GM21723 (cell line): ENCODE data around the gene N4BP3.

Experiments
- ATAC-seq: cut with Tn5 transposase; IDR thresholded peaks from one replicate; pipeline ENCODE4 v1.9.1; 2021; ENCODE audit warnings: mild to moderate bottlenecking, moderate library complexity; ENCODE audit not compliant: unreplicated experiment

The N4BP3 gene

GRCh38 chr5:178098685-178099084, 14.6 kb upstream of the N4BP3 start:
- no peak for ATAC-seq

DNA sequence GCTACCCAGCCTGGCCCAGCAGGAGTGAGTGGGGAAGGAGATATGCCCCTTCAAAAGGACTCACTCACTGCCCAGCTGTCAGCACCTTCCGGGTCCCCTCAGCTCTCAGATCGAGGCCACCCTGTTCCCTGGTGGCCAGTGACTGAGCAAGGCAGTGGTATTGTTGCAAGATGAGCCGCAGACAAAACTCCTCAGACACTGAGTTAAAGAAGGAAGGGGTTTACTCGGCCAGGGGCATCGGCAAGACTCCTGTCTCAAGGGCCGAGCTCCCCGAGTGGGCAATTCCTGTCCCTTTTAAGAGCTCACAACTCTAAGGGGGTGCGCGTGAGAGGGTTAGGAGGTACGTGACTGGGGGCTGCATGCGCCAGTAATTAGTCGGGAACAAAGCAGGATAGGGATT, 9.7 kb upstream of the N4BP3 start:
- ATAC-seq: no peak

GRCh38 chr5:178104492-178104891, 8.8 kb upstream of the N4BP3 start:
- no peak for ATAC-seq

DNA sequence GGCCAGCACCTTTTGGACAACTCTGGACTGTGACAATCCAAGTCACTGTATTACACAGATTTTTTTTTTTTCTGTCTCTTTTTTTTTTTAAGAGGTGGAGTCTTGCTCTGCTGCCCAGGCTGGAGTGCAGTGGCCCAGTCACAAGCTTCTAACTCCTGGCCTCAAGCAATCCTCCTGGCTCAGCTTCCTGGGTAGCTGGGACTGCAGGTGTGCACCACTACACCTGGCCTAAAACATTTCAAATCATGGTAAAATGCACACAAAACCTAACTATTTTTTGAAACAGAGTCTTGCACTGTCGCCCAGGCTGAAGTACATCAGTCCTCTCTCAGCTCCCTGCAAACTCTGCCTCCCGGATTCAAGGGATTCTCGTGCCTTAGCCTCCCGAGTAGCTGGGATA, 7.2 kb upstream of the N4BP3 start:
- ATAC-seq: no peak

GRCh38 chr5:178106556-178107239, 6.6 kb upstream of the N4BP3 start:
- ATAC-seq: no peak

DNA sequence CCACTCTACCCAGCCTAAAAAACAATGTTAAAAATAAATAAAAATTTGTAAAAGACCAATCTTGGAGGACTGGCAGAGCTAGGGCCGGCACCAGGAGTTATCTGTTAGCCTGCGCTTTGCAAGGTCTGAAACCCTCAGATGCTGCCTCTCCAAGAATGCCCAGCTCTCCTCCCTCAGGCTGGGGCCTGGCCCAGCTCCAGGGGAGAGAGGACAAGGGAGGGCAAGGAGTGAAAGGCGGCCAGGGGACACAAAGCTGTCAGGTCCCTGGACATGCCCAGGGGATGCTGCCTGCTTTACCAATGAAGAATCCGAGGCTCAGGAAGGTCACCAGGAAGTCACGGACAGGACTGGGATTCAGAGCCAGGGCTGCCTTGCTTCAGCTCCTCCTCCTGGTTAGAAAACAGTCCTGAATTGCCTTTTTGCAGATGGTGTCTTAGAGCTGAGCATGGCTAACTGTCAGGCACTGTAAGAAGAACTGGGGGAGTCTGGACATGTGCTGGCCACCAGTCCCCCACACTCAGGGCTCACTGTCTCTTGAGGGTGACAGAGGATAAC, 5.5 kb upstream of the N4BP3 start:
- no peak for ATAC-seq

DNA sequence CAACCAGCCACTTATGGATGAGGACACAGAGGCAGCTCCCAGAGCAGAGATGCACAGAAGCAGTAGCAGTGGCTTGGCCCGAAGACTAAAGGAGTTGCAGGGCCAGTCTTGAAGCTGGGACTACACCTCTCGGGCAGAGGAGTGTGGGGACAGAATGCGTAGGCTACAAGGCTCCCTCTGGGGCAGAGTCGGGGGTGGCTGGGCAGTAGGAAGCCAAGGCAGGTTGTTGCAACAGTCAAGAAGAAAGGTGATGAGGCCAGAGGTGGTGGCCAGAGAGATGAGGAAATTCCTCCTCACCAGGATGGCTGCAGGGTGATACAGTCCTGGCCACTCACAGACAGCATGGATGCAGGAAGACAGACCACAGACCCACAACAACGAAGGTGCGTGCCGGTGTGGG, 4.9 kb upstream of the N4BP3 start:
- ATAC-seq: no peak

GRCh38 chr5:178108966-178109365, 4.4 kb upstream of the N4BP3 start:
- no peak for ATAC-seq

GRCh38 chr5:178110511-178110910, 2.8 kb upstream of the N4BP3 start:
- no peak for ATAC-seq

GRCh38 chr5:178111925-178112324, 1.4 kb upstream of the N4BP3 start:
- no peak for ATAC-seq

DNA sequence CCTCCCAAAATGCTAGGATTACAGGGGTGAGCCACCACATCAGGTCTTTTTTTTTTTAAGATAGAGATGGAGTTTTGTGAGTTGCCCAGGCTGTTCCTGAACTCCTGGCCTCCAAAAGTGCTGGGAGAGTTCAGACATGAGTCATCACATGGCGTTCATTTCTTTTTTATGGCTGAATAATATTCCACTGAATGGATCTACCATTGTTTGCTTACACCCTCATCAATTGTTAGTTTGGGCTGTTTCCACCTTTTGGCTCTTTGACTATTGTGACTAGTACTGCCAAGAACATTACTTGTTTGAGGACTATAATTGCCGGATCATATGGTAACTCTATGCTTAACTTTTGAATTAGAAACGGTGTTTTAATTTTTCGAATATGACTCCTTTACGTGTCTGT, 787 bp upstream of the N4BP3 start:
- no peak for ATAC-seq

GRCh38 chr5:178113841-178114324, 551 bp downstream of the N4BP3 start:
- no peak for ATAC-seq

DNA sequence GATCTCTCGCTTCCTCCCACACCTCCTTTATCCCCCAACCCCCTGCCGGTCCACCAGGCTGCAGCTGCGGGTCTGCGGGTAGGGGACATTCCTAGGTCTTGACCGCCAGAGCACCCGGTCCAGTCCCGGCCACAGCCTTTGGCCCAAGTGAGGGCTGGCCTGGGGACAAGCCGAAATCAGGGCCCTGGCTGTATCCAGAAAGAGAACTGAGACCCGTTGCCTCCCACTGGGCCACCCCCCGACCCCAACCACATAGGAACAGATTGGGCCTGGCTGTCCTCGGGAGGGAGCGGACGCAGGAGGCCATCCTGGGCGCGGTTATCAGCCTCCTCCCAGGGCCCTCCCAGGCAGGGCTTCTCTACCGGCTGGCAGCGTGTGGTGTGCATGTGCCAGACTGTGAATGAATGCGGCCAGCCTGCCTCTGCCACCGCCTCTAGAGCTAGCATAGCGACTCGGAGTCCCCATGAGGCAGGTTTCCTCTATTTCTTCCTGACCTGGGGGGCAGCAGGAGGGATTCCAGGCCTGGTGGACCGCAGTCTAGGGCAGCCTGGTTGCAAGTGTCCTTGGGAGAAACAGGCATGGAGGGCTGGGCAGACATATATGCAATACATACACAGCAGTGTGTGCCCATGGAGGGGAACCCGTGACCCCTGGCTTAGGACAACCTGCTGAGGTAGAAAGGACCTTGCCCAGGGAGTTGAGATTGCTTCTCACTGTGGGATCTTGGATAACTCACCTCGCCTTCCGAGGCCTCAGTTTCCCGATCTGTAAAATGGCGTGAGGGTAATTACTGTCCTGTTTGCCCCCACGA, 1.2 kb downstream of the N4BP3 start:
- no peak for ATAC-seq

DNA sequence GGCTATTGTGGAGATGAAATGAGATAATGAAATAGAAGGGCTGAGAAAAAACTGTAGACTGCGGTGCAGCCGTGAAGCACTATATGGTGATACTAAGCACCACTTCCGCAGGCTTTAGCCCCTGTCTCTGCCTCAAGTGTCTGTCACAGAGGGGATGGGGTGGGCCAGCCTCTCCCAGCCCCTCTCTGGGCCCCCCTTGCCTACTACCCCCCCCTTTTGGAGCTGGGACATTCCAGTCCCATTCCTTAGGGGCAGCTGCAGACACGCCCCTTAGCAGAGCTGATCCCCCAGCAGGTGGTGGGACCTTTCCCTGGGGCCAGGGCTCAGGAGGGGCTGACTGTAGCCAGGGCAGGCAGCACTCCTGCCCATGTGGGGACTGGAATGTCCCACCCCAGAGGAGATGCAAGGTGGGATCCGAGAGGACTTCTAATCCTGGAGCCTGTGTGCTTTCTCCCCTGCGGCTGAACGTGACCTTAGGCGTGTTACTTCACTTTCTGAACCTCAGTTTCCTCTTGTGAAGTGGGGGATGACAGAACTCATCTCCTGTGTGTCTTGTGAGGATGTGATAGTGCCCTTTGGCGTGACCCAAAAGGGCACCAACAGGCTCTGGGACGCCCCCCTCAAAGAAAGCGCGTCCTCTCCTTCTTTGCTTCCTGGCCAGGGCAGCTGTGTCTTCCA, 1.9 kb downstream of the N4BP3 start:
- no peak for ATAC-seq

GRCh38 chr5:178115814-178116142, 2.4 kb downstream of the N4BP3 start:
- ATAC-seq: no peak

- peak; percentile 39 for ATAC-seq
Observed at GRCh38 chr5:178116143-178116885, 3.0 kb downstream of the N4BP3 start.

GRCh38 chr5:178117923-178118701, 4.8 kb downstream of the N4BP3 start:
- ATAC-seq: no peak

DNA sequence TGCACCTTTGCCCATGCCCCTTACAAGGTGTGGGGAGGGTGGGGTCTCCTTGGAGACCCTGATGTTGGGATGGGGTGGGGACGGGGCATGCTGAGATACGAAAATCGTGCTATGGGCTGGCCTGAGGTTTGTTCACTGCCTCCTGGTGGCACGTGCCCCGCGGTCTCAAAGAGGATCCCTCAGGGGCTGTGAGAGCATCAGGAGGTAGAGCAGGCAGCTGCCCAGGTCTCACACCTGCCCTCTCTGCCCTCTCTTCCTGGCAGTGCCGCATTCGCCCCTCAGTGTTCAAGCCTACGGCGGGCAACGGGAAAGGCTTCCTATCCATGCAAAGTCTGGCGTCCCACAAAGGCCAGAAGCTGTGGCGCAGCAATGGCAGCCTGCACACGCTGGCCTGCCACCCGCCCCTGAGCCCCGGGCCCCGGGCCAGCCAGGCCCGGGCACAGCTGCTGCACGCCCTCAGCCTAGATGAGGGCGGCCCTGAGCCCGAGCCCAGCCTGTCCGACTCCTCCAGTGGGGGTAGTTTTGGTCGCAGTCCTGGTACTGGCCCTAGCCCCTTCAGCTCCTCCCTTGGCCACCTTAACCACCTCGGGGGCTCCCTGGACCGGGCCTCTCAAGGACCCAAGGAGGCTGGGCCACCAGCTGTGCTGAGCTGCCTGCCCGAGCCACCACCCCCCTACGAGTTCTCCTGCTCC, 6.7 kb downstream of the N4BP3 start:
- no peak for ATAC-seq

DNA sequence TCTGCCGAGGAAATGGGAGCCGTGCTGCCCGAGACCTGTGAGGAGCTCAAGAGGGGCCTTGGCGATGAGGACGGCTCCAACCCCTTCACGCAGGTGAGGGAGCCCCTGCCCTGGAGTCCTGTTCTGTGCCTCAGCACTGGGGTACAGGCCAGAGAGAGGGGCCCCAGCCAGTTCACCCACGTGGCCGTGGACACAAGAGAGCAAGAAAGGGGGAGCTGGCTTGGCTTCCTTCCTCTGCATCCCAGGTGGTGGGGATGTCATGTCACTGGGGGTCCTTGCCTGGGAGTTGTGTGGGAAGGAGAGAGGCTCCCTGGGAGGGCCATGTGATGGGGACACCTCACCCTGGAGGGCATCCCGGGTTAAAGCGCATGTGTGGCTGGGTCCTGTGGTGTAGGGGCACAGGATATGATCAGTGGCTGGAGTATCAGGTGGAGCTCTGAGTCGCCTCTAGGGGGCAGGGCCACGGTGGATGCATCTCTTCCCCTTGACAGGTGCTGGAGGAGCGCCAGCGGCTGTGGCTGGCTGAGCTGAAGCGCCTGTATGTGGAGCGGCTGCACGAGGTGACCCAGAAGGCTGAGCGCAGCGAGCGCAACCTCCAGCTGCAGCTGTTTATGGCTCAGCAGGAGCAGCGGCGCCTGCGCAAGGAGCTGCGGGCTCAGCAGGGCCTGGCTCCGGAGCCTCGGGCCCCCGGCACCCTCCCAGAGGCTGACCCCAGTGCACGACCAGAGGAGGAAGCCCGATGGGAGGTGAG, 7.5 kb downstream of the N4BP3 start:
- peak; percentile 75 for ATAC-seq
